GM19324 (cell line): Measurements from ENCODE around the gene TMEM244.
"Not testable (repeated sequence)": the region's sequence is repeated elsewhere in the genome, so short reads cannot be mapped to it uniquely, and the experiment has no call there.

ENCODE experiments used
- ATAC-seq: cut with Tn5 transposase; IDR thresholded peaks from one replicate; pipeline ENCODE4 v1.9.1; 2021; ENCODE audit warnings: mild to moderate bottlenecking, moderate library complexity; ENCODE audit not compliant: unreplicated experiment, low FRiP score

Gene TMEM244

GRCh38 chr6:129871221-129871620, 10.1 kb upstream of the TMEM244 start:
- ATAC-seq = no peak

- ATAC-seq = no peak
Observed at GRCh38 chr6:129867403-129867802, 6.3 kb upstream of the TMEM244 start.

- no peak for ATAC-seq
Observed at GRCh38 chr6:129866688-129867087, 5.6 kb upstream of the TMEM244 start.

- no peak for ATAC-seq
Observed at GRCh38 chr6:129866256-129866655, 5.1 kb upstream of the TMEM244 start.

- ATAC-seq = no peak
Observed at GRCh38 chr6:129865013-129865412, 3.9 kb upstream of the TMEM244 start.

GRCh38 chr6:129863664-129864063, 2.5 kb upstream of the TMEM244 start:
- ATAC-seq = no peak

- ATAC-seq = no peak
Observed at GRCh38 chr6:129859524-129859923, 1.6 kb downstream of the TMEM244 start.

- ATAC-seq = no peak
Observed at GRCh38 chr6:129857838-129858237, 3.3 kb downstream of the TMEM244 start.

GRCh38 chr6:129853996-129854711, 7.0 kb downstream of the TMEM244 start:
- no peak for ATAC-seq

- ATAC-seq = no peak
Observed at GRCh38 chr6:129852257-129852858, 8.8 kb downstream of the TMEM244 start.

GRCh38 chr6:129849456-129849855, 11.7 kb downstream of the TMEM244 start:
- ATAC-seq = no peak

- ATAC-seq = no peak
Observed at GRCh38 chr6:129846761-129847160, 14.4 kb downstream of the TMEM244 start.

GRCh38 chr6:129845696-129846095, 15.4 kb downstream of the TMEM244 start:
- ATAC-seq = no peak

GRCh38 chr6:129844118-129844891, 16.8 kb downstream of the TMEM244 start:
- ATAC-seq = no peak

GRCh38 chr6:129843573-129843972, 17.5 kb downstream of the TMEM244 start:
- ATAC-seq = no peak

GRCh38 chr6:129842881-129843409, 18.2 kb downstream of the TMEM244 start:
- ATAC-seq = no peak

GRCh38 chr6:129842137-129842536, 19.0 kb downstream of the TMEM244 start:
- no peak for ATAC-seq

GRCh38 chr6:129839562-129839961, 21.6 kb downstream of the TMEM244 start:
- not testable (repeated sequence) for ATAC-seq

- no peak for ATAC-seq
Observed at GRCh38 chr6:129835691-129836090, 25.4 kb downstream of the TMEM244 start.

GRCh38 chr6:129832299-129832698, 28.8 kb downstream of the TMEM244 start:
- ATAC-seq = no peak

GRCh38 chr6:129828229-129828628, 32.9 kb downstream of the TMEM244 start:
- ATAC-seq = no peak
